Stimulated activated CD4-positive, alpha-beta T cell treated with anti-CD3 and anti-CD28 coated beads, Interleukin-15, amount 100 ng/mL, for 1 hour (primary cell): ENCODE results near the gene PIKFYVE.

Source experiments
- DNase-seq, 2 donors: peaks; one replicate each; pipeline ENCODE4 v3.0.0-alpha.2; 2020; ENCODE audit warnings: low read depth in 1 of 2, low spot score in 1 of 2

PIKFYVE gene

DNA sequence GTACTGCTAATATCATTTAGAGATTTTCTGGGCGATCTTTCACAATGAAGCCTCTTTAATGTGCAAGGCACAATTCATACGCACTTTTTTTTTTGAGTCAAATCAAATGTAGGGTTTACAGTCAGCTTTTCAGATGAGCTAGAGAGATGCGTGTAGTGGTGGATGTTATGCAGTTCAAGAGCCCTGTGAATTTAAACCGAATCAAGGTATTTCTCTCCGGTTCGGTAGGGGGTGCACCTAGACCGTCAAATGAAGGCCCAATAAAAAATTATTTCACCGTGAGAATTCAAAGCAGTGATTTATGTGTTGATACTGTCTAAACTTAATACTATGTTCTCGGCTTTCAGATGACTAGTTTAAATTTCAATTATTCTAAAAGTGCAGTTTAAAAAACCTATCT lies 141.6 kb downstream of the PIKFYVE start:
- DNase-seq: no peak
